HCT116 (cell line): ENCODE results near the gene KCNE4. TPM values are rescaled to one million over a fixed set of nuclear protein-coding genes. Genes with fewer than 3 reads are reported as not detected.

ENCODE experiments used
- ATAC-seq: fragments of 200-7000 bp; cut with Tn5 transposase; 2 replicates; pipeline ENCODE4 v1.9.1; 2020; ENCODE audit warnings: mild to moderate bottlenecking, moderate library complexity
- BruUV-seq: library from RNA; stranded (reverse); fragments of 400-500 nt; replicated peaks from 2 replicates; lab custom pipeline; 2021; lab: Mats Ljungman, UMichigan
- CTCF ChIA-PET: fragments of 300-600 bp; sonication (Branson Sonifier 250); formaldehyde crosslinking; loops from one replicate; lab custom pipeline; 2021; ENCODE audit warnings: antibody characterized with exemption; lab: Charles Lee
- POLR2A ChIA-PET: fragments of 300-600, 350-600 bp; sonication (Branson Sonifier 250); formaldehyde crosslinking; loops from one replicate; lab custom pipeline; 2021; ENCODE audit warnings: antibody characterized with exemption; lab: Charles Lee
- RAD21 ChIA-PET, 2 experiments: fragments of 300-600 bp; sonication (Branson Sonifier 250); formaldehyde crosslinking; loops; one replicate each; lab custom pipeline; 2023; ENCODE audit warnings: low total read pairs in 2 of 2; ENCODE audit not compliant: uncharacterized antibody in 2 of 2, unreplicated experiment in 2 of 2, low non-redundant PET in 1 of 2; lab: Charles Lee
- DNase-seq: peaks from one replicate; pipeline ENCODE4 v3.0.0-alpha.2; 2010; ENCODE audit warnings: low read depth, low spot score
- H2AFZ ChIP-seq: fragments of 200-600 bp; shearing (Covaris generic), sonication (generic); 2 replicates; pipeline ENCODE4 v1.6.1; 2017; ENCODE audit warnings: low read depth, mixed run types, mixed read lengths, antibody characterized with exemption, low read length; ENCODE audit not compliant: poor library complexity, severe bottlenecking
- H3K27ac ChIP-seq: 2 replicates; pipeline ENCODE4 v1.5.1; 2012; ENCODE audit warnings: low read depth, low read length
- H3K27me3 ChIP-seq: fragments of 200-600 bp; sonication (generic); 2 replicates; pipeline ENCODE4 v1.6.1; 2016; ENCODE audit warnings: mixed run types, low read length, mixed read lengths; ENCODE audit not compliant: insufficient read depth
- H3K36me3 ChIP-seq, 2 experiments: fragments of 200-500 bp in 1 of 2; fragments of 200-600 bp in 1 of 2; sonication (Bioruptor generic) in 1 of 2; sonication (generic) in 1 of 2; 2 replicates each; pipeline versions ENCODE4 v1.5.1 to v1.6.1; 2014 to 2016; ENCODE audit warnings: low read length in 2 of 2, inconsistent platforms in 1 of 2, mixed read lengths in 1 of 2, mixed run types in 1 of 2; ENCODE audit not compliant: insufficient read depth in 2 of 2, control insufficient read depth in 1 of 2
- H3K4me1 ChIP-seq, 2 experiments: fragments of 200-600 bp in 1 of 2; sonication (generic) in 1 of 2; 2 replicates each; pipeline versions ENCODE4 v1.5.1 to v1.6.1; 2012 to 2017; ENCODE audit warnings: low read length in 2 of 2, inconsistent platforms in 1 of 2, mild to moderate bottlenecking in 1 of 2, mixed read lengths in 1 of 2, mixed run types in 1 of 2, moderate library complexity in 1 of 2; ENCODE audit not compliant: insufficient read depth in 2 of 2, control insufficient read depth in 1 of 2
- H3K4me2 ChIP-seq: fragments of 200-600 bp; sonication (generic); 2 replicates; pipeline ENCODE4 v1.6.1; 2017; ENCODE audit warnings: mixed run types, low read length, mixed read lengths
- H3K4me3 ChIP-seq, 2 experiments: fragments of 200-600 bp in 1 of 2; sonication (generic) in 1 of 2; replicated peaks in 1 of 2; 2 replicates each; pipeline ENCODE4 v1.5.1; 2011 to 2016; ENCODE audit warnings: low read length in 2 of 2, control low read depth in 1 of 2, low read depth in 1 of 2, mild to moderate bottlenecking in 1 of 2, mixed read lengths in 1 of 2, mixed run types in 1 of 2
- H3K79me2 ChIP-seq: fragments of 200-600 bp; sonication (generic); 2 replicates; pipeline ENCODE4 v1.6.1; 2017; ENCODE audit warnings: mild to moderate bottlenecking, mixed run types, low read length, moderate library complexity, mixed read lengths; ENCODE audit not compliant: insufficient read depth
- H3K9ac ChIP-seq: fragments of 200-600 bp; sonication (generic); 2 replicates; pipeline ENCODE4 v1.6.1; 2016; ENCODE audit warnings: low read length, mixed read lengths
- H3K9me2 ChIP-seq: fragments of 200-600 bp; sonication (generic), shearing (Covaris generic); 2 replicates; pipeline ENCODE4 v1.6.1; 2017; ENCODE audit warnings: mixed run types, mild to moderate bottlenecking, moderate library complexity; ENCODE audit not compliant: insufficient read depth
- H3K9me3 ChIP-seq, 2 experiments: fragments of 200-500 bp in 1 of 2; fragments of 200-600 bp in 1 of 2; sonication (Bioruptor generic) in 1 of 2; sonication (generic) in 1 of 2; 2 replicates each; pipeline ENCODE4 v1.6.1; 2014 to 2017; ENCODE audit warnings: low read length in 2 of 2, mixed read lengths in 2 of 2, inconsistent platforms in 1 of 2, low read depth in 1 of 2, mild to moderate bottlenecking in 1 of 2, mixed run types in 1 of 2, moderate library complexity in 1 of 2; ENCODE audit not compliant: control insufficient read depth in 1 of 2, insufficient read depth in 1 of 2
- H4K20me1 ChIP-seq: fragments of 200-600 bp; sonication (generic), shearing (Covaris generic); 2 replicates; pipeline ENCODE4 v1.6.1; 2017; ENCODE audit warnings: mixed run types, mild to moderate bottlenecking, moderate library complexity; ENCODE audit not compliant: insufficient read depth
- CBX3 ChIP-seq: IDR thresholded peaks from 2 replicates; pipeline ENCODE4 v1.6.1; 2012; ENCODE audit warnings: low read depth
- EZH2 ChIP-seq: fragments of 200-600 bp; sonication (generic); IDR thresholded peaks from 2 replicates; pipeline ENCODE4 v1.6.1; 2017; ENCODE audit warnings: antibody characterized with exemption, mixed run types
- POLR2A ChIP-seq: IDR thresholded peaks from 2 replicates; pipeline ENCODE4 v1.7.0; 2011; ENCODE audit warnings: borderline replicate concordance; ENCODE audit not compliant: insufficient read depth, insufficient read length; ENCODE audit errors: extremely low read depth
- RAD21 ChIP-seq: IDR thresholded peaks from 2 replicates; pipeline ENCODE4 v1.6.1; 2012; ENCODE audit warnings: low read depth, mild to moderate bottlenecking
- SIN3A ChIP-seq: IDR thresholded peaks from 2 replicates; pipeline ENCODE4 v1.6.1; 2012; ENCODE audit warnings: low read depth
- SP1 ChIP-seq: IDR thresholded peaks from 2 replicates; pipeline ENCODE4 v1.6.1; 2012; ENCODE audit warnings: low read depth
- SRF ChIP-seq: IDR thresholded peaks from 2 replicates; pipeline ENCODE4 v1.6.1; 2012; ENCODE audit warnings: low read depth
- intact Hi-C: fragments of 100-400 bp; cut with micrococcal nuclease; formaldehyde crosslinking; loops from 2 replicates; pipeline ENCODE4 v1.10.0; 2022
- total RNA-seq: library from RNA; stranded (reverse); gene quantifications from one replicate; pipeline ENCODE4 v1.2.1, GENCODE V29; 2021; ENCODE audit not compliant: unreplicated experiment
- TF ChIP-seq, protein P1 (sequence below): IDR thresholded peaks from 2 replicates; pipeline ENCODE4 v1.6.1; 2012; ENCODE audit warnings: low read depth
- TF ChIP-seq, protein P2 (sequence below): IDR thresholded peaks from 2 replicates; pipeline ENCODE4 v1.6.1; 2012

Gene KCNE4
- total RNA-seq, 1 experiment from 2014 or later: not detected

DNA sequence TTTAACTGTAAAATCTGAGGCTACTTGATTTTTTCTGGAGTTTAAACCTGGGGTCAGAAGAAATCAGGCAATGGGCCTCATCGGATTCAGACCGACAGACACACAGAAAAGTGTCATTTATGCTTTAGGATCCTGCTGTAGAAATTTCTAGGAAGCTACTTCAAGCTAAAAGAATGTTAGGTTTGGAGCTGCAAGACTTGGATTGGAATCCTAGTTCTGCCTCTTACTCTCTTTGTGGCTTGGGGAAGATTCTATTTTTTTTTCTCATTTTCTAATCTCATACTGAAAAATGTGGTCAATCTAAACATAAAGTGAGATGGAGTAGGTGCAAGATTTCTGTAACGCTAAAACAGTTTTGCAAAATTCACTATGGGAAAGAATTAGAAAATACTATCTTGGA is 48.8 kb upstream of the KCNE4 start:
- Histone ChIP-seq H4K20me1 (no peaks in the 10 kb centered on the region), H3K27ac (no peak overlapping the region), H3K9ac (no peak overlapping the region), H3K79me2 (no peaks in the 10 kb centered on the region), H3K9me3 (no peaks in the 10 kb centered on the region), H3K36me3 (no peaks in the 10 kb centered on the region), H3K4me3 (no peak overlapping the region), H3K9me2 (no peaks in the 10 kb centered on the region), H2AFZ (no peak overlapping the region), H3K4me1 (no peaks in the 10 kb centered on the region), H3K27me3 (no peaks in the 10 kb centered on the region), H3K4me2 (no peak overlapping the region)
- intact Hi-C loops: no loop called here
- ChIA-PET POLR2A (no interaction called here), RAD21 (no interaction called here), CTCF (no interaction called here)
- ATAC-seq (no peak), DNase-seq (no peak)
- no TSS peak for BruUV-seq
- TF ChIP-seq, protein P1, sequence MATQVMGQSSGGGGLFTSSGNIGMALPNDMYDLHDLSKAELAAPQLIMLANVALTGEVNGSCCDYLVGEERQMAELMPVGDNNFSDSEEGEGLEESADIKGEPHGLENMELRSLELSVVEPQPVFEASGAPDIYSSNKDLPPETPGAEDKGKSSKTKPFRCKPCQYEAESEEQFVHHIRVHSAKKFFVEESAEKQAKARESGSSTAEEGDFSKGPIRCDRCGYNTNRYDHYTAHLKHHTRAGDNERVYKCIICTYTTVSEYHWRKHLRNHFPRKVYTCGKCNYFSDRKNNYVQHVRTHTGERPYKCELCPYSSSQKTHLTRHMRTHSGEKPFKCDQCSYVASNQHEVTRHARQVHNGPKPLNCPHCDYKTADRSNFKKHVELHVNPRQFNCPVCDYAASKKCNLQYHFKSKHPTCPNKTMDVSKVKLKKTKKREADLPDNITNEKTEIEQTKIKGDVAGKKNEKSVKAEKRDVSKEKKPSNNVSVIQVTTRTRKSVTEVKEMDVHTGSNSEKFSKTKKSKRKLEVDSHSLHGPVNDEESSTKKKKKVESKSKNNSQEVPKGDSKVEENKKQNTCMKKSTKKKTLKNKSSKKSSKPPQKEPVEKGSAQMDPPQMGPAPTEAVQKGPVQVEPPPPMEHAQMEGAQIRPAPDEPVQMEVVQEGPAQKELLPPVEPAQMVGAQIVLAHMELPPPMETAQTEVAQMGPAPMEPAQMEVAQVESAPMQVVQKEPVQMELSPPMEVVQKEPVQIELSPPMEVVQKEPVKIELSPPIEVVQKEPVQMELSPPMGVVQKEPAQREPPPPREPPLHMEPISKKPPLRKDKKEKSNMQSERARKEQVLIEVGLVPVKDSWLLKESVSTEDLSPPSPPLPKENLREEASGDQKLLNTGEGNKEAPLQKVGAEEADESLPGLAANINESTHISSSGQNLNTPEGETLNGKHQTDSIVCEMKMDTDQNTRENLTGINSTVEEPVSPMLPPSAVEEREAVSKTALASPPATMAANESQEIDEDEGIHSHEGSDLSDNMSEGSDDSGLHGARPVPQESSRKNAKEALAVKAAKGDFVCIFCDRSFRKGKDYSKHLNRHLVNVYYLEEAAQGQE: no peak
- TF ChIP-seq, protein P2, sequence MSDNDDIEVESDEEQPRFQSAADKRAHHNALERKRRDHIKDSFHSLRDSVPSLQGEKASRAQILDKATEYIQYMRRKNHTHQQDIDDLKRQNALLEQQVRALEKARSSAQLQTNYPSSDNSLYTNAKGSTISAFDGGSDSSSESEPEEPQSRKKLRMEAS: no peak
- TF ChIP-seq SRF: no peak
- TF ChIP-seq SP1: no peak
- TF ChIP-seq RAD21: no peak
- no peak for TF ChIP-seq EZH2
- no peak for TF ChIP-seq POLR2A
- TF ChIP-seq CBX3: no peak
- no peak for TF ChIP-seq SIN3A
